Stimulated activated CD8-positive, alpha-beta memory T cell treated with anti-CD3 and anti-CD28 coated beads, Interleukin-12 subunit alpha, Interleukin-12 subunit beta, amount 100 ng/mL, for 24 hours (primary cell): ENCODE results near the gene HOTAIR.

Experiments
- DNase-seq: peaks from one replicate; pipeline ENCODE4 v3.0.0-alpha.2; 2020; ENCODE audit errors: extremely low read depth

The HOTAIR gene

GRCh38 chr12:53929527-53929926 is 45.2 kb downstream of the HOTAIR start:
- no peak for DNase-seq

GRCh38 chr12:53928054-53928835 is 46.5 kb downstream of the HOTAIR start:
- DNase-seq, result no peak

DNA sequence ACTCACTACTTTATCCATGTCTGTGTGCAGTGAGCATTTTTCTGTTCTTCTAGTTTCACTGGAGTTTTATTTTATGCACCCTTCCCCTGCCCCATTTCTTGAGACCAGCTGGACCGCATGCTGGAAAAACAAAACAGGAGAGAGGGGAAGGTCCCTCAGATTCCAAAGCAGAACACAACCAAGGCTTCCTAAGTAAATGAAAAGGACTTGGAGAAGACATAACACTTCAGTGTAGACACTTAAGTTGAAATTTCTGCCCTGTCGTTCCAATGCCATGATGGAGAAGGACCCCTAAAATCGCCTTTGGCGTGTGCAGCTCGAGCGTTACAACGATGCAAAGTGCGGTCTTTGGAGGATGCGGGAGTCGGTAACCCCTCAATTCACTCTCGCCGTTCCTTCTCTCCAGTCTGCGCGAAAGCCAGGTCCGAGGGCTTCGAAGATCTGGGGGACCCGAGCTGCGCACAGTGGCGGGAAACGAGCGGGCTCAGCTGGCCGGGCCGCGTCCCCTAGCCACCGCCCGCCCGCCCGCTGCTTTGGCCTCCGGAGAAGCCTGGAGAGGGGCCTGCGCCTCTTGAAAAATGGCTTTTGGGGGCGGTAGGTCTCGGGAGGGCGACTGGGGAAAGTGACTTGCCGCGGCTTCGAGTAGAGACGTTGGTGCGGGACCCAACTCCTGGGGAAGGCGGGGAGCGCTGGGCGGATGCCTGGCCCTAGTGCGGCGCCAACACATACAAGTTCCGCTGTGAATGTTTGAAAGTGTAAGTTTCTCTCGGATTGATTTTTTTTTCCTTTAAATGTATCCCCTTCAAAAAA is 47.3 kb downstream of the HOTAIR start:
- DNase-seq, result no peak

DNA sequence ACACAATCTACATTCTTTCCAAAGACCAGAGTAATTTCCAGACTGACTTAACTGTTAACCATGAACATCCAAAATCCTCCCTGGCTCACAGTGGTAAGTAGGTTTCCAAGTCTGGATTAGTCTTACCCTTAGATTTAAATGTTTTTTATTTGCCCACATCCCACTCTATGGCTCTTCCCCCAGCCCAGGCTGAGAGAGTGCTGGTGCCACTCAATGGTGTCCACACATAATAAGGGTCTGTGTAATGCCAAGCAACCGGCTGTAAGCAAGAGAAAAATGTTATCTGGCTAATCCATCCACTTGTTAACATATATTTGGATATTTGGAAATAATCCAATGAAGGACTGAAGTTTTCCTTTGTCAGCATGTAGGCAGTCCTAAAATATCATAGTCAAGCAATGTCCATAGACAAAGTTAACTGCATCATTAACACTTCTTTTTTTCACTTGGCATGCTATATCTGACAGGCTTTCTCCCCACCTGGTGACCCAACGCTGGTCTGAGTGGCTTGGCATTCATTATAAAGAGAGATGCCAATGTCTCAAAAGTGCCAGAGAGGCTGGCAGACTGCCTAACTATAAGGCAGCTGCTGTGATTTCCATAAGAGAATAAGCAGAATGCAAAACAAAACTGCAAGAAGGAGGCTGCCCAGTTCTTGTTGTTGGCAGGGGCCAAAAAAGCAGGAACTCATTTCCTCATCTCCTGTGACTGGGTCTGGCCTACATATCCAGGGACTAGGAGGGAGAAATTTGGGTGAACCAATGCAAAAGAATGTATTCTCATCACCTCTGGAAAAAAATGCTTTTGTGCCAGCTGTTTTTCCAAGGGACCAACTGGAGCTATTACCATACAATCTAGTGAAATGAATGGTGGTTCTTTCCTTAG is 50.0 kb downstream of the HOTAIR start:
- no peak for DNase-seq

DNA sequence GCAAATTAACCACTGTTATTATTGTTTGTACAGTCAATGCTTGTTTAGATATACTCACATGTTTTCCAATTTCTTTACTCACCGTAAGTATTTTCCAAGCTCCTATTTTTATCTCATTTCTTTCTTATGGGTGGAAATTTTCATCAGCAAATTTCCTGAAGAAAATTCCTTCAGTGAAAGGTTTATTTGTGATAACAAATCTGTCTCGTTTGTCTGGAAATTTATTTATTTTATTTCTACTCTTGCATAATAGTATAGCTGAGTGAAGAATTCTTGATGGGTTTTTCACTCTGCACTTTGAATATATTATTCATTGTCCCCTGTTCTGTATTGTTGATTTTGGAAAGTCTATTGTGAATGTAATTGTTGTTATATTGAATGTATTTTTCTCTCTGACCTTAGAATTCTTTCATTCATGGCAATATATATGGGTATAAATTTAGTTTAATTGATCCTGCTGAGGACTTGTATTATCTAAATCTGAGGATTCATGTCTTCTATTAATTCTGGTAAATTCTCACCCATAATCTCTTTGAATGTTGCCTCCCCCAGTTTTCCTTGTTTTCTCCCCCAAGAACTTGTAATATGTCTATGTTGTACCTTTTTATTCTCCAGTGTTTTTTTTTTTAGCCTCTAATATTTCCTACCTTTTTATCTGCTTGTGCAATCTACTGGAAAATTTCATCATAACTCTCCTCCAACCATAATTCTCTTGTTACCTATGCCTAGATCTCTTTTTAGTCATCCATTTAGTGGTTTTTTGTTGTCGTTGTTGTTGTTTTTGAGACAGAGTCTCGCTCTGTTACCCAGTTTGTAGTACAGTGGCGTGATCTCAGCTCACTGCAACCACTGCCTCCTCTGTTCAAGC is 57.7 kb downstream of the HOTAIR start:
- DNase-seq, result no peak
